K562 (cell line): ENCODE measurements around the gene USP24. TPM values are rescaled to one million over a fixed set of nuclear protein-coding genes. Genes with fewer than 3 reads are reported as not detected.

Experiments
- ATAC-seq: fragments of 200-7000 bp; cut with Tn5 transposase; 3 replicates; pipeline ENCODE4 v1.9.1; 2020; ENCODE audit warnings: moderate library complexity
- BruUV-seq: library from RNA; stranded (reverse); fragments of 400-500 nt; replicated peaks from 2 replicates; lab custom pipeline; 2021; lab: Mats Ljungman, UMichigan
- CTCF ChIA-PET: fragments of 300-600 bp; formaldehyde crosslinking; extraction: SDS; loops from one replicate; lab custom pipeline; 2021; ENCODE audit warnings: low intra/inter-chr PET ratio; lab: Yijun Ruan, JAX
- POLR2A ChIA-PET: fragments of 300-600, 350-650 bp; sonication (Branson Sonifier 250); formaldehyde crosslinking; extraction: SDS; loops from one replicate; lab custom pipeline; 2021; ENCODE audit warnings: antibody characterized with exemption, inconsistent platforms; lab: Yijun Ruan, JAX
- DNase-seq, 4 experiments: peaks; one replicate each; pipeline versions ENCODE4 v3.0.0 to v3.0.0-alpha.2; 2011 to 2018; ENCODE audit warnings: low spot score in 3 of 4, mixed read lengths in 3 of 4; ENCODE audit errors: extremely low read depth in 1 of 4
- FAIRE-seq: peaks from 2 replicates; lab custom pipeline; 2011; peaks lifted over from hg19 to GRCh38; lab: Jason Lieb, UNC
- H2AFZ ChIP-seq: 2 replicates; pipeline ENCODE4 v1.6.0; 2011; ENCODE audit warnings: low read depth, low read length, control low read depth, inconsistent platforms
- H3K27ac ChIP-seq: fragments of 200-600 bp; 3 replicates; pipeline ENCODE4 v1.8.0; 2011; ENCODE audit warnings: low read depth, mild to moderate bottlenecking, control low read depth, inconsistent platforms, low read length, moderate library complexity, mixed read lengths; ENCODE audit errors: extremely low read depth
- H3K27me3 ChIP-seq, 2 experiments: fragments of 300-600 bp in 1 of 2; 2 replicates in 1 of 2; 3 replicates in 1 of 2; pipeline versions ENCODE4 v1.6.0 to v1.8.0; 2011; ENCODE audit warnings: inconsistent platforms in 2 of 2, low read length in 2 of 2, mild to moderate bottlenecking in 1 of 2, mixed read lengths in 1 of 2, moderate library complexity in 1 of 2; ENCODE audit not compliant: control insufficient read depth in 2 of 2, insufficient read depth in 2 of 2
- H3K36me3 ChIP-seq: fragments of 300-600 bp; 3 replicates; pipeline ENCODE4 v1.8.0; 2011; ENCODE audit warnings: mild to moderate bottlenecking, low read length, inconsistent platforms; ENCODE audit not compliant: control insufficient read depth, insufficient read depth
- H3K4me1 ChIP-seq, 2 experiments: fragments of 200-600 bp in 1 of 2; replicated peaks in 1 of 2; 2 replicates in 1 of 2; 3 replicates in 1 of 2; pipeline versions ENCODE4 v1.5.1 to v1.8.0; 2011; ENCODE audit warnings: inconsistent platforms in 2 of 2, low read length in 2 of 2, mild to moderate bottlenecking in 1 of 2, mixed read lengths in 1 of 2, moderate library complexity in 1 of 2; ENCODE audit not compliant: control insufficient read depth in 2 of 2, insufficient read depth in 2 of 2
- H3K4me2 ChIP-seq: 2 replicates; pipeline ENCODE4 v1.6.1; 2011; ENCODE audit warnings: low read length, control low read depth, inconsistent platforms, mixed read lengths; ENCODE audit not compliant: insufficient read depth
- H3K4me3 ChIP-seq: fragments of 200-600 bp; sonication (generic), shearing (Covaris generic); 2 replicates; pipeline ENCODE4 v1.5.1; 2016; ENCODE audit warnings: control low read depth, inconsistent platforms
- H3K79me2 ChIP-seq: fragments of 200-600 bp; 3 replicates; pipeline ENCODE4 v1.8.0; 2011; ENCODE audit warnings: low read length, inconsistent platforms; ENCODE audit not compliant: control insufficient read depth, insufficient read depth
- H3K9ac ChIP-seq, 2 experiments: 2 replicates each; pipeline versions ENCODE4 v1.6.0 to v1.6.1; 2011; ENCODE audit warnings: low read depth in 2 of 2, low read length in 2 of 2, control low read depth in 1 of 2, inconsistent platforms in 1 of 2, mild to moderate bottlenecking in 1 of 2, mixed read lengths in 1 of 2; ENCODE audit not compliant: insufficient read depth in 1 of 2
- H3K9me1 ChIP-seq: one replicate; pipeline ENCODE4 v1.6.0; 2011; ENCODE audit warnings: inconsistent platforms, mild to moderate bottlenecking, low read length, moderate library complexity; ENCODE audit not compliant: control insufficient read depth, insufficient read depth
- H3K9me3 ChIP-seq: replicated peaks from 2 replicates; pipeline ENCODE4 v1.5.1; 2011; ENCODE audit warnings: low read depth, low read length, inconsistent platforms; ENCODE audit not compliant: control insufficient read depth, insufficient read depth
- H4K20me1 ChIP-seq: replicated peaks from 2 replicates; pipeline ENCODE4 v1.6.1; 2011; ENCODE audit warnings: low read length, inconsistent platforms, mixed read lengths; ENCODE audit not compliant: control insufficient read depth, insufficient read depth
- CREB5 ChIP-seq: fragments of 250-450 bp; sonication (Bioruptor Pico); IDR thresholded peaks from 2 replicates; pipeline ENCODE4 v1.5.0; 2020; ENCODE audit warnings: mild to moderate bottlenecking
- FOXA3 ChIP-seq, 2 experiments: fragments of 450-650 bp in 1 of 2; sonication (generic) in 1 of 2; formaldehyde crosslinking; IDR thresholded peaks in 1 of 2; conservative IDR thresholded peaks in 1 of 2; 2 replicates each; pipeline versions ENCODE4 v1.4.0 to v1.8.0; 2020 to 2022; ENCODE audit warnings: mild to moderate bottlenecking in 2 of 2, missing genetic modification reagents in 1 of 2
- MECOM ChIP-seq: fragments of 250-450 bp; sonication (Bioruptor Pico); IDR thresholded peaks from 2 replicates; pipeline ENCODE4 v1.8.0; 2022; ENCODE audit warnings: inconsistent platforms
- SAFB2 ChIP-seq: fragments of 200-400 bp; formaldehyde crosslinking; IDR thresholded peaks from 2 replicates; pipeline ENCODE4 v1.6.1; 2018; ENCODE audit warnings: borderline replicate concordance, low read length, low read depth, moderate library complexity; ENCODE audit not compliant: severe bottlenecking
- SMAD2 ChIP-seq: fragments of 150-350 bp; IDR thresholded peaks from 2 replicates; pipeline ENCODE4 v1.6.1; 2014; ENCODE audit warnings: low read depth, mild to moderate bottlenecking, low read length
- STAT5A ChIP-seq: IDR thresholded peaks from 2 replicates; pipeline ENCODE4 v1.6.1; 2012; ENCODE audit warnings: low read length, inconsistent platforms, borderline replicate concordance
- ZNF511 ChIP-seq: sonication (generic); formaldehyde crosslinking; IDR thresholded peaks from 2 replicates; pipeline ENCODE4 v1.8.0; 2022; ENCODE audit warnings: mild to moderate bottlenecking, missing genetic modification reagents
- ZNF76 ChIP-seq: fragments of 250-450 bp; sonication (Bioruptor Pico); IDR thresholded peaks from 2 replicates; pipeline ENCODE4 v1.4.0; 2020; ENCODE audit warnings: mild to moderate bottlenecking, moderate library complexity, borderline replicate concordance
- WGBS: fragments of 100-300 bp; shearing (Covaris generic); methylation state at CpG from one replicate; pipeline ENCODE4 v1.1.6; 2016; ENCODE audit warnings: low coverage, mixed read lengths; ENCODE audit not compliant: insufficient coverage; ENCODE audit errors: missing lambda C conversion rate; 5-methylcytosine and 5-hydroxymethylcytosine counted together
- in situ Hi-C: fragments of 300-500 bp; cut with MboI; formaldehyde crosslinking; loops from 4 replicates; pipeline ENCODE4 v1.15.0; 2018; ENCODE audit warnings: inconsistent platforms, mixed read lengths
- intact Hi-C: fragments of 100-400 bp; cut with micrococcal nuclease; formaldehyde crosslinking; loops from 2 replicates; pipeline ENCODE4 v1.14.2; 2022
- polyA plus RNA-seq, 8 experiments: library from polyadenylated mRNA; depleted of rRNA in 4 of 8; stranded (reverse) in 5 of 8; unstranded in 3 of 8; fragments of >200 nt; fragmentation: Nextera tagmentation in 2 of 8; fragmentation: Illumina TruSeq in 1 of 8; extraction: Ambion mirVana in 2 of 8; extraction: Trizol in 1 of 8; gene quantifications; 2 replicates each; pipeline versions ENCODE4 v1.2.1 to v1.2.3, GENCODE V29; 2011 to 2014; ENCODE audit warnings: inconsistent platforms in 1 of 8, missing spikeins in 1 of 8
- total RNA-seq, 7 experiments: library from RNA; depleted of rRNA in 6 of 7; stranded (reverse); fragments of >200 nt in 6 of 7; fragmentation: Illumina TruSeq in 2 of 7; extraction: Trizol in 2 of 7; gene quantifications; 2 replicates each; pipeline versions ENCODE4 v1.2.1 to v1.2.3, GENCODE V29; 2011 to 2021; ENCODE audit warnings: low replicate concordance in 1 of 7

USP24 gene
- total and polyA plus RNA-seq, 9 of the 15 experiments (the other 6 are each of a cell fraction or from before 2014, with no cell fraction given): 7.7 to 62.6 (median 36.8) TPM

- H3K9me1 ChIP-seq: no peaks in the 10 kb centered on the region
- H3K27ac ChIP-seq: no peak overlapping the region
- H3K79me2 ChIP-seq: peaks cover 8% of the 10 kb centered on the region; the same call in 1 of the 3 replicates
- H2AFZ ChIP-seq: no peak overlapping the region
- H4K20me1 ChIP-seq: no peaks in the 10 kb centered on the region
- no peaks in the 10 kb centered on the region for H3K27me3 ChIP-seq
- TF ChIP-seq ZNF511 (no peak), ZNF76 (CRISPR knock-in tag) (no peak), MECOM (CRISPR knock-in tag) (no peak), STAT5A (no peak), FOXA3 (CRISPR knock-in tag; conservative IDR thresholded peaks at IDR 0.05 in 1 of 2, IDR thresholded peaks at IDR 0.05 in 1 of 2) (no peak), CREB5 (CRISPR knock-in tag) (no peak), SMAD2 (no peak), SAFB2 (no peak)
- no peak overlapping the region for H3K9ac ChIP-seq
- DNase-seq (no peak), FAIRE-seq (no peak), ATAC-seq (no peak)
- in situ Hi-C loops: no loop called here
- H3K36me3 ChIP-seq: peaks cover 69% of the 10 kb centered on the region
- H3K4me2 ChIP-seq: no peak overlapping the region
- H3K4me1 ChIP-seq: no peaks in the 10 kb centered on the region
- ChIA-PET POLR2A (interaction anchor here (0.6 to 1.2 kb wide), 4 partner anchors 9 to 53 kb away, joined by 3 to 5 read pairs (median 3); no protein-coding TSS in a partner anchor), CTCF (no interaction called here)
- no peak overlapping the region for H3K4me3 ChIP-seq
- intact Hi-C loops: no loop called here
- no peaks in the 10 kb centered on the region for H3K9me3 ChIP-seq
- no TSS peak for BruUV-seq
- WGBS: 95% methylated on average over 1 of the region's 1 CpG
These were observed 44.7 kb downstream of the USP24 start for GRCh38 chr1:55170426-55170825.
